Brain microvascular endothelial cell (primary cell): ENCODE measurements around the gene SPDL1.

Experiments
- DNase-seq: peaks from one replicate; pipeline ENCODE4 v3.0.0-alpha.2; 2020
- H3K27ac ChIP-seq: fragments of 250-450 bp; sonication (Bioruptor Pico); 2 replicates; pipeline ENCODE4 v1.5.1; 2020; ENCODE audit warnings: mild to moderate bottlenecking, moderate library complexity
- H3K27me3 ChIP-seq: fragments of 250-450 bp; sonication (Bioruptor Pico); replicated peaks from 2 replicates; pipeline ENCODE4 v1.5.1; 2020; ENCODE audit warnings: mild to moderate bottlenecking
- H3K36me3 ChIP-seq: fragments of 250-450 bp; sonication (Bioruptor Pico); replicated peaks from 2 replicates; pipeline ENCODE4 v1.5.1; 2020; ENCODE audit warnings: mild to moderate bottlenecking
- H3K4me3 ChIP-seq: 2 replicates; pipeline ENCODE4 v1.5.1; 2011; ENCODE audit warnings: low read depth, mild to moderate bottlenecking, control low read depth, low read length, moderate library complexity
- CTCF ChIP-seq: IDR thresholded peaks from 2 replicates; pipeline ENCODE4 v1.5.1; 2011; ENCODE audit warnings: low read depth, mild to moderate bottlenecking, moderate library complexity, low read length, control low read depth, inconsistent platforms; ENCODE audit errors: missing control alignments
- in situ Hi-C: cut with HindIII; loops from 2 replicates; pipeline ENCODE4 v1.10.0; 2017; ENCODE audit warnings: low sequenced_read_pairs, low pct_ligation_motif_present

The SPDL1 gene

GRCh38 chr5:169631360-169631759 is 47.8 kb downstream of the SPDL1 start:
- H3K4me3 ChIP-seq: no peak overlapping the region
- in situ Hi-C loops: no loop called here
- H3K27me3 ChIP-seq: no peaks in the 10 kb centered on the region
- H3K27ac ChIP-seq: no peak overlapping the region
- no peaks in the 10 kb centered on the region for H3K36me3 ChIP-seq
- no peak for TF ChIP-seq CTCF
- no peak for DNase-seq

GRCh38 chr5:169632946-169633345 is 49.4 kb downstream of the SPDL1 start:
- in situ Hi-C loops: no loop called here
- no peaks in the 10 kb centered on the region for H3K36me3 ChIP-seq
- no peak for DNase-seq
- no peak overlapping the region for H3K27ac ChIP-seq
- H3K27me3 ChIP-seq: no peaks in the 10 kb centered on the region
- TF ChIP-seq CTCF: no peak
- H3K4me3 ChIP-seq: no peak overlapping the region

- in situ Hi-C loops: no loop called here
These were observed 51.0 kb downstream of the SPDL1 start for GRCh38 chr5:169634606-169635005.

GRCh38 chr5:169635936-169636335 is 52.4 kb downstream of the SPDL1 start:
- in situ Hi-C loops: no loop called here
- TF ChIP-seq CTCF: no peak
- Histone ChIP-seq H3K27me3 (no peaks in the 10 kb centered on the region), H3K36me3 (no peaks in the 10 kb centered on the region), H3K27ac (no peak overlapping the region), H3K4me3 (no peak overlapping the region)
- no peak for DNase-seq

More at GRCh38 chr5:169634606-169635005, 51.0 kb downstream of the SPDL1 start:
- no peak for DNase-seq
- Histone ChIP-seq H3K4me3 (no peak overlapping the region), H3K27me3 (no peaks in the 10 kb centered on the region), H3K36me3 (no peaks in the 10 kb centered on the region), H3K27ac (no peak overlapping the region)
- no peak for TF ChIP-seq CTCF

GRCh38 chr5:169636477-169637084 is 53.0 kb downstream of the SPDL1 start:
- TF ChIP-seq CTCF: no peak
- in situ Hi-C loops: no loop called here
- Histone ChIP-seq H3K27me3 (no peaks in the 10 kb centered on the region), H3K36me3 (no peaks in the 10 kb centered on the region), H3K27ac (no peak overlapping the region), H3K4me3 (peak overlapping the region; percentile 50)
- DNase-seq: no peak

GRCh38 chr5:169637085-169637548 is 53.5 kb downstream of the SPDL1 start, which contains the start of gene DOCK2:
Gene DOCK2, plus strand, starts transcription at chr5:169637275. Its CDS starts 52 bp downstream, at chr5:169637327.
- in situ Hi-C loops: no loop called here
- Histone ChIP-seq H3K4me3 (peak within 1 kb of the TSS; percentile 50), H3K27me3 (no peaks in the 10 kb centered on the region), H3K27ac (no peak within 1 kb of the TSS), H3K36me3 (no peaks in the 10 kb centered on the region)
- DNase-seq: no peak
- no peak for TF ChIP-seq CTCF
